Mucosa of gallbladder (tissue), 1 donor: ENCODE results near the gene HSPA13. TPM values are rescaled to one million over a fixed set of nuclear protein-coding genes. Genes with fewer than 3 reads are reported as not detected.

ENCODE experiments used
- total RNA-seq: library from RNA; stranded (reverse); gene quantifications from one replicate; pipeline ENCODE4 v1.2.1, GENCODE V29; 2021
- donor health status: DM: no; HTN: no; CAD: no.

HSPA13 gene
- total RNA-seq, 1 donor from 2014 or later = 12.0 TPM

Other genes with a start within 250 kb of the HSPA13 start
- not detected for gene LIPI, start 172.2 kb downstream of the HSPA13 start, total RNA-seq
- gene RBM11, start 167.0 kb downstream of the HSPA13 start, total RNA-seq = 0.83 TPM
- 8.8 TPM for gene SAMSN1, start 163.2 kb upstream of the HSPA13 start, total RNA-seq